HL-60 (cell line): ENCODE measurements around the gene MLF1.

Experiments
- DNase-seq, 2 experiments: peaks; one replicate each; pipeline ENCODE4 v3.0.0-alpha.2; 2010 to 2020; ENCODE audit warnings: low read depth in 1 of 2, low spot score in 1 of 2
- H3K27ac ChIP-seq: fragments of 250-450 bp; sonication (Bioruptor Pico); replicated peaks from 2 replicates; pipeline ENCODE4 v1.5.1; 2020; ENCODE audit warnings: mild to moderate bottlenecking, moderate library complexity
- H3K27me3 ChIP-seq: fragments of 250-450 bp; sonication (Bioruptor Pico); 2 replicates; pipeline ENCODE4 v1.5.1; 2021; ENCODE audit warnings: mild to moderate bottlenecking, moderate library complexity; ENCODE audit not compliant: insufficient read depth, poor library complexity, severe bottlenecking
- H3K4me3 ChIP-seq: replicated peaks from 2 replicates; pipeline ENCODE4 v1.5.1; 2011; ENCODE audit warnings: mild to moderate bottlenecking, control low read depth, low read length; ENCODE audit not compliant: insufficient read depth
- CTCF ChIP-seq: IDR thresholded peaks from one replicate; pipeline ENCODE4 v1.5.1; 2011; ENCODE audit warnings: low read length, control low read depth, inconsistent platforms; ENCODE audit not compliant: insufficient read depth
- GABPA ChIP-seq: IDR thresholded peaks from 2 replicates; pipeline ENCODE4 v1.6.1; 2012; ENCODE audit warnings: low read depth
- POLR2AphosphoS5 ChIP-seq: IDR thresholded peaks from 2 replicates; pipeline ENCODE4 v1.6.1; 2012; ENCODE audit warnings: low read depth
- SPI1 ChIP-seq: IDR thresholded peaks from 2 replicates; pipeline ENCODE4 v1.6.1; 2012; ENCODE audit warnings: low read depth, mild to moderate bottlenecking, borderline replicate concordance
- TF ChIP-seq, protein P1 (sequence below): IDR thresholded peaks from 2 replicates; pipeline ENCODE4 v1.6.1; 2012; ENCODE audit warnings: low read depth; ENCODE audit not compliant: insufficient replicate concordance

Gene MLF1

GRCh38 chr3:158565076-158565475 lies 5.9 kb upstream of the MLF1 start:
- DNase-seq = no peak
- no peak overlapping the region for H3K27ac ChIP-seq
- H3K27me3 ChIP-seq = peaks cover 3% of the 10 kb centered on the region
- TF ChIP-seq POLR2AphosphoS5 (no peak), CTCF (no peak), GABPA (no peak)
- TF ChIP-seq, protein P1, sequence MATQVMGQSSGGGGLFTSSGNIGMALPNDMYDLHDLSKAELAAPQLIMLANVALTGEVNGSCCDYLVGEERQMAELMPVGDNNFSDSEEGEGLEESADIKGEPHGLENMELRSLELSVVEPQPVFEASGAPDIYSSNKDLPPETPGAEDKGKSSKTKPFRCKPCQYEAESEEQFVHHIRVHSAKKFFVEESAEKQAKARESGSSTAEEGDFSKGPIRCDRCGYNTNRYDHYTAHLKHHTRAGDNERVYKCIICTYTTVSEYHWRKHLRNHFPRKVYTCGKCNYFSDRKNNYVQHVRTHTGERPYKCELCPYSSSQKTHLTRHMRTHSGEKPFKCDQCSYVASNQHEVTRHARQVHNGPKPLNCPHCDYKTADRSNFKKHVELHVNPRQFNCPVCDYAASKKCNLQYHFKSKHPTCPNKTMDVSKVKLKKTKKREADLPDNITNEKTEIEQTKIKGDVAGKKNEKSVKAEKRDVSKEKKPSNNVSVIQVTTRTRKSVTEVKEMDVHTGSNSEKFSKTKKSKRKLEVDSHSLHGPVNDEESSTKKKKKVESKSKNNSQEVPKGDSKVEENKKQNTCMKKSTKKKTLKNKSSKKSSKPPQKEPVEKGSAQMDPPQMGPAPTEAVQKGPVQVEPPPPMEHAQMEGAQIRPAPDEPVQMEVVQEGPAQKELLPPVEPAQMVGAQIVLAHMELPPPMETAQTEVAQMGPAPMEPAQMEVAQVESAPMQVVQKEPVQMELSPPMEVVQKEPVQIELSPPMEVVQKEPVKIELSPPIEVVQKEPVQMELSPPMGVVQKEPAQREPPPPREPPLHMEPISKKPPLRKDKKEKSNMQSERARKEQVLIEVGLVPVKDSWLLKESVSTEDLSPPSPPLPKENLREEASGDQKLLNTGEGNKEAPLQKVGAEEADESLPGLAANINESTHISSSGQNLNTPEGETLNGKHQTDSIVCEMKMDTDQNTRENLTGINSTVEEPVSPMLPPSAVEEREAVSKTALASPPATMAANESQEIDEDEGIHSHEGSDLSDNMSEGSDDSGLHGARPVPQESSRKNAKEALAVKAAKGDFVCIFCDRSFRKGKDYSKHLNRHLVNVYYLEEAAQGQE = no peak
- no peak overlapping the region for H3K4me3 ChIP-seq

- TF ChIP-seq POLR2AphosphoS5 = no peak
- TF ChIP-seq, protein P1 = no peak
- H3K27ac ChIP-seq = no peak overlapping the region
- no peak overlapping the region for H3K4me3 ChIP-seq
- H3K27me3 ChIP-seq = peaks cover 11% of the 10 kb centered on the region
- no peak for DNase-seq
These were observed 2.2 kb upstream of the MLF1 start for GRCh38 chr3:158568784-158569183.

GRCh38 chr3:158569794-158570193 lies 1.2 kb upstream of the MLF1 start:
- TF ChIP-seq POLR2AphosphoS5 (no peak), GABPA (no peak), SPI1 (no peak), CTCF (no peak)
- TF ChIP-seq, protein P1 = no peak
- peaks cover 11% of the 10 kb centered on the region for H3K27me3 ChIP-seq
- H3K27ac ChIP-seq = no peak overlapping the region
- no peak for DNase-seq
- H3K4me3 ChIP-seq = no peak overlapping the region
